HL-60/S4 treated with phorbol 12-myristate 13-acetate at 8.2 ng/mL for 4 days and 3 days (cell line): ENCODE results near the gene CACNA2D3.

Experiments used
- in situ Hi-C: fragments of 300-500 bp; cut with MboI; formaldehyde crosslinking; loops from 2 replicates; pipeline ENCODE4 v1.15.0; 2022; ENCODE audit warnings: low sequenced_read_pairs

CACNA2D3 gene

DNA sequence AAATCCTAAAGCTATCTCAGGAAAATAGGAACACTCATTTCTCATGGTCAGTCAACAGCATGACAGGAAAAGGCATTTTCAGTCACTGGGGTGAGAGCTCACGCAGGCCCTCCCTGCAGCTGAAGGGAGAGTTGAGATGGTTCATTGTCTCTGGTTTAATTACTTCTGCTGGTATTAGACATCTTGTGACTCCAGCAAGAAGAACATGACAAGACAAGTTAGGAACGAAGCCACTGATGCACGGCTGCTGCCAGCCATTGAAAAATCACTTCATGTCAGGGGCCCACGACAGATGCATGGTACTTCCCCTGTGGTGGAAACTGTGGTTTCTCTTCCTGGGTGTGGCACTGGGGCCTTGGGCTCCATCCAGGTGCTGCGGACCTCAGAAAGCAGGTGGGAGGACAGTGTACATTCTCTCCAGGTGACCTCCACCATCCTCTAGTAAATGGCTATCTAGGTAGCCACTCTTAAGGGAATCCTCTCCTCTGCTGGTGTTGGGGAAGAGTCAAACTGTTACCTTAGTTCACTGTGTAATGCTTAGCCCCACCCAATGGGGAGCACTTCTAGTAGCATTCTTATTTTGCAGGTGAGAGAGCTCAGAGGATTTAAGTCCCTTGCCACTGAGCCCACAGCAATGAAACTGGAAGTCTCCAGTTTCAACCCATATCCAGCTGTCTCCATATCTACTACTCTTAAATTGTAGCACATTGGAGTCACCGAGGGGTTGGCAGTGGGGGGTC lies 531.3 kb downstream of the CACNA2D3 start:
- in situ Hi-C loops: no loop called here

DNA sequence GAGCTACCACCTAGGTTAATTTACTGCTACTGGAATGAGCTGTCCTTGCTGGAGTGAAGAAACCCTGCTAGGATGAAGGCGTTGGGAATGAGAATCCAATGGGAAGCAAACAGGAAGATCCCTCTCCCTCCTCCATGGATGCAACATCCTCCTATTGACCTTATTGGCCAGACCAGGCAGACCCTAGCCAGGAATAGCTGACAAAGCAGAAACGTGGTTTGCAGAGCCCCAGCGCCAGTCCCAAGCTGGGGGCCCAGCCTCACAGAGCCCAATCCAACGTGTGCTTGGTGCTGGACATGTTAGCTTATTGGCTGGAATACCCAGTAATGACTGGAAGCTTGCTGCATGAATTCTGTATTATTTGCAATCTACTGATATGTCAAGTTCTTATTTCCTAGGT lies 532.4 kb downstream of the CACNA2D3 start:
- in situ Hi-C loops: no loop called here

DNA sequence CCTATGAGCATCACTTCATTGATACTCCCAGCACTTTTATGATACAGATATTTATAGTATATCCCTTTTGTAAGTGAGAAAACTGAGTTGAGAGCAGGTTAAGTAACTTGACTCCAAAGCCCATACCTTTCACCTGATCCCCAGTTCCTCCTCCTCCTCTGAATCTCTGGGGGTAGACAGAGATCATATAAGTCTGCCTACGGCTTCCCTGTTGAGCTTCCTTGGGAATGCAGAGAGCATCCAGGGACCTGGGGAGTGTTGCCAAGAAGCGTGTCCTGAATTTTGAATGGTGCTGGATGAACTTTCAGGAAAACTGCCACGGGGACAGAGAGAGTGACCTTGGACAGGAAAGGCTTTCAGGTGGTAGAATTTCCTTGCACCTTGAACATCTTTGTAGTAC lies 537.0 kb downstream of the CACNA2D3 start:
- in situ Hi-C loops: no loop called here

DNA sequence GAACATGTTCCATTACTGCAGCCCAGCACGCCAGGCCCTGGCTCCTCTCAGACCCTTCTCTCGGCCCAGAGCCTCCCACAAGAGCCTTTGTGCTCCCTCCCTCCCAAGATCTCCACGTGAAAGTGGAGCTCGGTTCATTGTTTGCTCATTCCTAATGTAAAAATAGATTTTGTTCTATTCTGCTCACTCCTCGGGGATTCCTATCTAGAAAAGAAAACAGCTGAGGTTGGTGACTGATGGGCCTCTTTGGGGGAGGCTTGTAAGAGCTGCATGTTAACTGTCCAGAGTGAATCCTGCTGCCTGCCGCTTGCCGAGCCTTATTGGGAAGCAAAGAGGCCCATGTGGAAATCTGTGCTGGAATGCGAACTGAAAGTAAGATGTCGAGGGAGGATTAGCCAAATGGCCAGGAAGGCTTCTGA lies 538.4 kb downstream of the CACNA2D3 start:
- in situ Hi-C loops: no loop called here

DNA sequence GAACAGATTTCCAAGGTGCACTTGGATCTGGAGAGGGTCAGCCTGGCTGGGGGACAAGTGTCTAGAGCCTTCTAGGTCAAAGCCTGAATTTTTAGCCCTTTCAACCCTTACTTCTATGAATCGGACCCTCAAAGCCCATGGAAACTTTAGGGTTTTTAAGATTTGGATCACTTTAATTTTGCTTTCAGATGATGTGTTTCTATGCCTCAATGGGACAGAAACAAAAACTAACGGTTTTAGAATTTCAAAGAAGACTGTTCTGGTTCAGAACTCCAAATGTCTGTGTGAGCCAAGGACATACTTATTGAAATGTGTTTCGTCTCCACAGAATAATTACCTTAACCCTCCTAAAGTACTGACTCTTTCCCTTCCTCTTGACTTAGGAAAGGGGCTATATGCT lies 538.8 kb downstream of the CACNA2D3 start:
- in situ Hi-C loops: no loop called here

DNA sequence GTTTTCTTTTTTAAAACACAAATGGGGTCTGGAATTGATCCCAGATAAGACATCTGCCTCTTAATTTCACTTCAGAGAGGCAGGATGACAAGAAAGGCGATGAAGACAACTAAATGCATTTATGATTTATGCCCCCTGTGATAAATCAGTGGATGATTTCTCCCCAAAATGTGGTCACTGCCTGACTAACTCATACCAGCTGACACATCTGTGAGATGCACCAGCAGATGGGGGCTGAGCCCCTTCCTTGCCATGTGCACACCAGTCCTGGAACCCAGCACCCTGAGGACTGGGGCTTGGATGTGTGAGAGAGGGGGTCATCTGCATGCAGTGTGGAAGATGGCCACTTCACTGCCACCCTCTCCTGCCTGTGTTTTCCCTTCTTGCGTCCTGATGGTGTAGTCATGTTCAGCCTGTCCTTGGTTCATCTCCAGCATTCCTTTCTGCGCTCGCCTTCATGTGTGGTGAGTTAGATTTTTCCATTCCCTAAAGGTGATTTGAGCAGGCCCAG lies 541.2 kb downstream of the CACNA2D3 start:
- in situ Hi-C loops: no loop called here

DNA sequence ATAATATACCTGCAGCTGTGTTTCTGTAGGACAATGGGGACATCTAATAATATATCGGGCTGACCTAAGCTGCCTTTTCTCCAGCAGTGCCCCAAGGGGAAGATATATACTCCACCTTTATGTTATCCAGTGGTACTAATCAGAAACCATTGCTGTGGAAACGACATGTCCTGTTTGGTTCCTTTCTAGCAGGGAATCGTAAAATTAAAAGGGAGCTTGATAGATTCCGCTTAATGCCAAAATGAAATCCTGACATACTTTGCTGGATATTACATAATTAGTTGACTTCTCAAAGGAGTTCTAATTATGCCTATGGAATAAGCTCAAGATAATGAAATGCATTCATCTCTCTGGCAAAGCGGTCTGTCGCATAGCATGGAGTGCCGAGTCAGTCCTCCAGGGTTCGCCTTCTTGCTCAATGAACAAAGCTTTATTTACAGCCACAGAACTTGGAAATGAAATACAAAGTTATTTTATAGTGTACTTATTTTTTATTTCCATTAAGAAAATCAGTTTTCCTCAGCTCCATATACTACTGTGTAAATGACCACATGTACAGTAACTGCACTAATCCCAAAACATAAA lies 542.8 kb downstream of the CACNA2D3 start:
- in situ Hi-C loops: no loop called here

DNA sequence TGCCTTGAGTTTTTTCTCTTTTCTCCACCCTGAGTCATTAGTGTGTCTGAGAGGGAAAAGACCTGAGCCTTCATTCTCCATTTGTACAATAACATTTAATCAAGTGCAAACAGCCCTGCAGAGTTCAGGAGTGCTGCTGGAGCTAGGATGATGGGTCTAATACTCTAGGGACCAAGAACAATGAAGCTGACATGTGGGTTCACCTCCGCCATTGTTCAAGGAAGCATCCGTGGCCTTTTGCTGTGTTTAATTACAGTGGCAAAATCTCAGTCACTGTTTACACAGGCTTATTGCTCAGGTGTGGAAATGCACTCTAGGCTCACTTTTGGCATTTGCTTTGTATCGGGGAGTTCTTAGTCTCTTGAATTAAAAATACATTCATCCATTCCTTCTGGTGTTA lies 545.9 kb downstream of the CACNA2D3 start:
- in situ Hi-C loops: no loop called here

DNA sequence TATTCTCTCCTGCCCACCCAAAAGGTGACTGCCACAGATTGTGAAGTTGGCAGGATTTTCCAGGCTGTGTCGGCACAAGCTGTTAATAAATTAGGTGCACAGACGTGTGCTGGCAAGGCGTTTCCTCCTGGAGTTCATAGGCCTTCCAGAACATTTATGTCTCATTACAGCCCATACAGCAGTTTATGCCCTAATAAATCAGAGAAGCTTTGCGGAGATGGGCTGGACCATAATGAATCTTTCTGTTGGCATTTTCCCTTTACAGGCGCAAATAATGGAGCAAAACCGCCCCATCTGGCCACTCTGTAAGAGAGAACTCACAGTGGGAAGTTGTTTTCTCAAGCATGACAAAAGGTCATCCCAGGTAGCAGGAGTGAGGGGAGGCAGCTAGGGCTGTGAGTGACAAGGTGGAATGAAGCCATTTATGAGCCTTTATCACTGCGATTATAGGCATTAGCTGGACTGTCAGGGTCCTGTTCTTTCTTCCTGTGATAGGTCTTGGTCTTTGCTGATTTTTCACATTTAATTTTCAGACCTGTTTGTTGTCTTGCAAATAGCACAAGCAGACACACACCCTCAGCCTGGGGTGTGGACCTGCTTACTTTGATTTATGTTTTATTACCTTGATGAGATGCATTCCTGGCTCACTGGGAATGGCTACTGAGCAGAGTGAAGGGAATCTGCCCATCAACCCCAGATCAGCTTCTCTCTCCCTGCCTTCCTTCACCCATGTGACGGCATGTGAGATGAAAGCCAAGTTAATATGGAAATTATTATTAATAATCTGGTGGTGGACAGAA lies 548.0 kb downstream of the CACNA2D3 start:
- in situ Hi-C loops: no loop called here

DNA sequence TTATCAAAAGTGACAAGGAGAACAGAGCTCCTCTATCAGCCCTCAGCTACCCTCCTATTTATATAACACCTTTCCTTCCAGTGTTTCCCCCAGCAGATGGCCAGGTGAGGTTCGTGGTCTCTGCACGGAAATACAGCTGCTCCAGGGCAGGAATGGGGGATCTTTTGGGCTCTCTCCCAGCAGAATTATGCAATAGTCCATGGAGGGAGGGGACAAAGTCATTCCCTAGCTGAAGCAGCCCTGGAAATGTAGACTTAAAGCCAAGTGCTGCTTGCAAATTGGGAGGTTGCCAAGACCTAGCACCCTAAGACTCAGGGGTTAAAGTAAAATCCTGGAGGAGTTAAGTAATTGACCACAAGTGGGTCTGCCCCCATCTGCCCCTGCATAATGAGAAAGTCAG lies 549.2 kb downstream of the CACNA2D3 start:
- in situ Hi-C loops: no loop called here

DNA sequence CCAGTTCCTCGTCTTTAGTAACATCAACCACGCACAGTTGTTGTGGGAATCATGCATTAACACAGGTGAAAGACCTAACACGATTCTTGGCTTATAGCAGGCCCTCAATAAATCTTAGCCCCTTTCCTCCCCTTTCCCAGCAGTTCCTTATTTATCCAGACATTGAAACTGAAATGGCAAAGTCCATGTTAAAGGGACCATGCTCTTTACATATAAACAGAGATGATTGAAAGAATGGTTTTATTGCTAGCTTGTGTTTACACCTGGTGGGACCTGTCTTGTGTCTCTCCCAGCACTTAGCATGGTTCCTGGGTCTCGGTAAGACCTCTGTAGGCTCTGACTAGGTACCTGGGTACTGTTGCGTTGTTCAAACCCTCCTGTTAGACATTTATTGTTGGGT lies 553.7 kb downstream of the CACNA2D3 start:
- in situ Hi-C loops: no loop called here

DNA sequence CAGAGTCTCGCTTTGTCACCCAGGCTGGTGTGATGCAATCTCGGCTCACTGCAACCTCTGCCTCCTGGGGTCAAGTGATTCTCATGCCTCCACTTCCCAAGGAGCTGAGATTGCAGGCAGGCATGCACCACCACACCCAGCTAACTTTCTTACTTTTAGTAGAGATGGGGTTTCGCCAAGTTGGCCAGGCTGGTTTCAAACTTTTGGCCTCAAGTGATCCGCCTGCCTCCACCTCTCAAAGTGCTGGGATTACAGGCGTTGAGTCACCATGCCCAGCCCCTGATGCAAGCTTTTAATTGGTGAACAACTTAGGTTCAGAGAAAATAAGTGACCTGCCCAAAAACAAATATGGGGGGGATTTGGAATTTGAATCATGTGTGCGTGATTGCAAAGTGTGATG lies 559.4 kb downstream of the CACNA2D3 start:
- in situ Hi-C loops: no loop called here

DNA sequence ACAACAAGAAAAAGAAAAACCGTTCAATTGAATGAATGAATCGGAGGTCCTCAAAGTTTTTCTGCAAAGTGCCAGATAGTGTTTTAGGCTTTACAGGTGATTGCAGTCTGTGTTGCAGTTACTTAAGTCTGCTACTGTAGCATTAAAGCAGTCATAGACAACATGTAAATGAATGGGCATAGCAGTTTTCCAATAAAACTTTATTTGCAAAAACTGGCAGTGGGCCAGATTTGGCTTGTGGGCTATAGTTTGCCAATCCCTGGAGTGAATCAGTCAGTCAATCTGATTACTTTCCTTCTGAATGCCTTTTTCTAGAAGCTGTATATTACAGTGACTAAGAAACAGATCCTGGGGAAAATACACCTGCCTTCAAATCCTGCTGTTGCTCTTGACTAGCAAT lies 562.9 kb downstream of the CACNA2D3 start:
- in situ Hi-C loops: no loop called here

DNA sequence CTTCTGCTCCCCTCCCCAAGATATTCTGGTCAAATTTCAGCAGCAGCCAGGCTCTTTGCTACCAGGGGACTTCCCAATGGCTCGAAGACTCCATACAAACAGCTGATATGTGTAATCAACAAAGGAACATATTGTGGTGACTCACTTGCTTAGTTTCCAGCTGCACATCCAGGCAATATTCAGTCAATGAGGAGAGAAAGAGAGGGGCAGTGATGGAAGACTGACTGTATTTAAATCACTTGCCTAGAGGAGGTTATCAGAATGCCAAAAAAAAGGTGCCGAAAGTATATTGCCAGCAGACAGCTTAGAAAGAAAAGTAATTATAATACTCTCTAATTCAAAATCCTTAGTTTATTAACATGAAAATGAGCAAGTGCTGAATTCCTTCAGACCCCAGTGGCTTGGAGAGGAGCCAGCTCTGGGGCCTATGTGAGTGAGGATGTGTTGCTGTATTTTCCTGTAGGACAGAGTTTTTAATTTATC lies 569.0 kb downstream of the CACNA2D3 start:
- in situ Hi-C loops: no loop called here

DNA sequence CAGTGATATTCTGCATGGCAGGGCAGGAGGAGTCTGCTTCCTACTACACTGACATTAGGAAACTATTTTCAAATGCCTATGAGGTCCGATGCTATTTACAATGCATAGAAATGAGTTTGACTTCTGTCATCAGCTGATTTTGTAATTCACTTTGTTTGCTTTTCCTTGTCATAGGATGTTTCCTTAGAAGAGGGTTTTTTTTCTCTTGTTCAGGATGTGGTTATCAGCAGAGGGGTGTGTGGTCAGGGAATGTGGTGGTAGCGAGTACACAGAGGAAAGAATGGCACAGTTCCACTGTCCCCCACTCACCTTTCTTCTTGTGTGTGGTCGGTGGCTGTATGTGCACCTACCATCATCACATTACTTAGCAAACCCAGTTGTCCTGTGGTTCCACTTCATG lies 574.0 kb downstream of the CACNA2D3 start:
- in situ Hi-C loops: no loop called here

DNA sequence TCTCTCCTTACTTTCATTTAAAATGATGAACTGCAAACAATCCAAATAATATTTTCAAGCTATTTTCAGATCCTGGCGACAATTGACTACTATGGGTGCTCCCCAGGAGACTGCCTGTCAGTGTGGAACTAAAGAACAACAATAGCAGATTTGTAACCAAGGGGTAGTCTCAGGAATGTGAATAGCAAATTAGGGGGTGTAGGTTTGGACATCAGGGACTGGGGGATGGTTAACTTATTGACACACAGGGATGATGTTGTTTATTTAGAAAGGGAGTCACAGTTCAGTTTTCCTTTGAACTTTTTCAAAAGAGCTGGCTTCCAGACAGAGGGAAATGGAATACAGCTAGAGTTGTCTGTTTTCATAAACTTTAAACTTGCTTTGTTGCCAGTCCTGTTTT lies 575.7 kb downstream of the CACNA2D3 start:
- in situ Hi-C loops: no loop called here

DNA sequence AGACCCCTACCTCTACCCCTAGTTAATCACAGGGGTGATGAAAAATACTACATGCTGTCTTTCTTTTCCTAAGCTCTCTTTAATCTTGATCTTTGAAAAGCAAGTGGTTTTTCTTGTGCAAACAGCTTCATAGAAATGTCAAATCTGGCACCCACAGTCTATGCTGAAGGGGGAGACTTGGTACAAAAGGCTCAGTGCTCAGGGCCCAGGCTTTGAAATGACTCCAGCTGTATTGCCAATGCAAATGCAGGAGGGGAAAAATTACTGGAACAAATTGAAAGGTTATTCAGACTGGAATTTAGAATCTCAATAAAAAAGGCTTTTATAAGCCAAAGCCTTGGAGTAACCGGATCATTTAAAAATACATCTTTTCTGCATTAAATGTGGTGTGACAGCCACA lies 581.6 kb downstream of the CACNA2D3 start:
- in situ Hi-C loops: no loop called here

DNA sequence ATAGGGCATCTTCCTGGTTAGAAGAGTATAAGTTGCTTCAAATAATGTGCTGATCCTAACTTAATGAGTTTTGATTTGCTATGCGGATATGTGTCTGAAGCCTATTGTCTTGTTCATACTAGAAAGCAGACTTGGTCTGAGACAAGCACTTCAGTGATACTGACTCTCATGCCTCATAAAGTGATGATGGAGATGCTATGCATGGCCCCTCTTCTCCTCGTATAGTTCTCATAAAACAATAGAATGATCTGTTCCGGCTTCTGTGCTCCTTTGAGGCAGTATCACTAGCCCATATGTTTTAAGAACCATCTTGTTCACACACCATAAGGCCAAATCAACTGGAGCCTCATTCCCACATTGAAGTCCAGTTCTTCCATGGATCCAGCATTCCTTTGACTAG lies 583.4 kb downstream of the CACNA2D3 start:
- in situ Hi-C loops: no loop called here

DNA sequence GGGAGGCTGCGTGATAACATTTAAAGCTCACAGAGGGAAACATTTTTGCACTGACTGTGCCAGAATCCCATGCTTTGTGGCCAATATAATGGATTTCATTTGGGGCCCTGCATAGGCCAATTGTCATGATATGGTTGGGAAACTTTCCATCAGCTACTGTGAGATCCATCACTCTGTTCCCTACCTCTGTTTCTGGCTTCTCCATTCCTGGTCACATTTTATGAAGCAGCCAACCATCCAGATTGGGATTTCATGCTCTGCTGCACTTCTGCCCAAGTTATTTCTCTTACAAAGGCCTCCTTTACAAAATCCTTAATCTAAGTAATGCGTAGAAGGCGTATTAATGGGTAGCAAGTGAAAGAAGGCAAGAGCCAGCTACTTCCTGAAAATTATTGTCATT lies 584.4 kb downstream of the CACNA2D3 start:
- in situ Hi-C loops: no loop called here

DNA sequence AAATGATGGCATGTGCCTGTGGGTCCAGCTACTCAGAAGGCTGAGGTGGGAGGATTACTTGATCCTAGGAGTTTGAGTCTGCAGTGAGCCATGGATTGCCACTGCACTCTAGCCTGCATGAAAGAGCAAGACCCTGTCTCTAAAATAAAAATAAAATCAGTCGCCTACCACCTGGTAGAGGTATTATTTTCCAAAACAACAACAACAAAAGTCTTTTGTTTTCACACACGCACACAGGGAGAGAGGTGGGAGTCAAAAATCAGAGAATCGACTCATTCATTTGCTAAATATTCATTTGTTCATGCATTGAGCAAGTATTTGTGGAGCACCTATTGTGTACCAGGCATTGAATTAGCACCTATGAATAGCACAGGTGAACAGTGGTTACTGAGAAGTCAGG lies 587.4 kb downstream of the CACNA2D3 start:
- in situ Hi-C loops: no loop called here

DNA sequence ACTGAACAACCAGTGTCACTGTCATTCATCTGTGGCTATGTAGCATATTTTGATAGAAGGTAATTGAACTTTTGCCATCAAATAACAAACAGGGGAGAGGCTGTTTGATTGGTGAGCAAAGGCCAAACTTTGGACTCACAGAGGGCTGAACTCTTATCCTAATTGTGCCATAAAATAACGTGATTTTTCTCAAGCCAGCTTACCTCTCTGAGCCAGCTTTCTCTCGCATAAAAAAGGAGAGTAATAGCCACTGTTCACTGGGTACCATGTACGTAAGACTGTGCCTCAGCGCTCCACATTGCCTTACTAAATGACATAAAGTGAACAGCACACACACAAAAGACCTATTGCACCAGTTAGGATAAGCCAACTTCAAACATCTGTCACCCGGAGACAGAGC lies 588.6 kb downstream of the CACNA2D3 start:
- in situ Hi-C loops: no loop called here

DNA sequence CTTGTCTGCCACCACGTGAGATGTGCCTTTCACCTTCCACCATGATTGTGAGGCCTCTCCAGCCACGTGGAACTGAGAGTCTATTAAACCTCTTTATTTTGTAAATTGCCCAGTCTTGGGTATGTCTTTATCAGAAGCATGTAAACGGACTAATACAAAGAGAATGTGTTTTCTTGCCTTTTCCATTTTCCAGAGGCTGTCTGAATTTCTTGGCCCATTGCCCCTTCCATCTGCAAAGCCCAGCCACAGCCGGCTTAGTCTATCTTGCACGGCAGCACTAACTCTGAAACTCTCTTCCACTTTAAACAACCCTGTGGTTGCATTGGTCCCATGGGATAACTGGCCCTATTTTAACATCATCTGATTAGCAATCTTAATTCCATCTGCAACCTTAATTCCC lies 590.2 kb downstream of the CACNA2D3 start:
- in situ Hi-C loops: no loop called here
